ENCODE data around the gene PDGFD. TPM values are rescaled to one million over a fixed set of nuclear protein-coding genes. Genes with fewer than 3 reads are reported as not detected.

Gene PDGFD
- 8.3 TPM for total RNA-seq

GRCh38 chr11:104164028-104164520 is at the start of gene PDGFD:
PDGFD (minus strand) TSS chr11:104164147.
- peak in 2 of 3 donors; percentile 89 to 91 for DNase-seq (ENCODE audit: low read depth in 2 of 3, low spot score in 2 of 3)

GRCh38 chr11:104206936-104207335 is 43.0 kb upstream of the PDGFD start:
- no peak for DNase-seq (ENCODE audit: low read depth in 2 of 3, low spot score in 2 of 3)

- no peak for DNase-seq (ENCODE audit: low read depth in 2 of 3, low spot score in 2 of 3)
These were observed 41.9 kb upstream of the PDGFD start for GRCh38 chr11:104205838-104206237.

GRCh38 chr11:104200688-104201087 is 36.7 kb upstream of the PDGFD start:
- no peak for DNase-seq (ENCODE audit: low read depth in 2 of 3, low spot score in 2 of 3)

GRCh38 chr11:104199053-104199452 is 35.1 kb upstream of the PDGFD start:
- no peak for DNase-seq (ENCODE audit: low read depth in 2 of 3, low spot score in 2 of 3)

- DNase-seq (ENCODE audit: low read depth in 2 of 3, low spot score in 2 of 3) = no peak
These were observed 34.6 kb upstream of the PDGFD start for GRCh38 chr11:104198576-104198975.

GRCh38 chr11:104191124-104191523 is 27.2 kb upstream of the PDGFD start:
- no peak for DNase-seq (ENCODE audit: low read depth in 2 of 3, low spot score in 2 of 3)

- no peak for DNase-seq (ENCODE audit: low read depth in 2 of 3, low spot score in 2 of 3)
These were observed 19.6 kb upstream of the PDGFD start for GRCh38 chr11:104183593-104183992.

GRCh38 chr11:104175769-104176168 is 11.8 kb upstream of the PDGFD start:
- DNase-seq (ENCODE audit: low read depth in 2 of 3, low spot score in 2 of 3) = no peak

GRCh38 chr11:104169091-104169490 is 5.1 kb upstream of the PDGFD start:
- DNase-seq (ENCODE audit: low read depth in 2 of 3, low spot score in 2 of 3) = no peak

GRCh38 chr11:104165014-104165413 is 1.1 kb upstream of the PDGFD start:
- DNase-seq (ENCODE audit: low read depth in 2 of 3, low spot score in 2 of 3) = no peak

GRCh38 chr11:104163100-104164027 is 583 bp downstream of the PDGFD start:
- DNase-seq (ENCODE audit: low read depth in 2 of 3, low spot score in 2 of 3) = peak in 2 of 3 donors; percentile 21 to 23

GRCh38 chr11:104161751-104162450 is 2.0 kb downstream of the PDGFD start:
- no peak for DNase-seq (ENCODE audit: low read depth in 2 of 3, low spot score in 2 of 3)

- no peak for DNase-seq (ENCODE audit: low read depth in 2 of 3, low spot score in 2 of 3)
These were observed 4.6 kb downstream of the PDGFD start for GRCh38 chr11:104159356-104159755.

- no peak for DNase-seq (ENCODE audit: low read depth in 2 of 3, low spot score in 2 of 3)
These were observed 8.6 kb downstream of the PDGFD start for GRCh38 chr11:104155375-104155774.

- no peak for DNase-seq (ENCODE audit: low read depth in 2 of 3, low spot score in 2 of 3)
These were observed 9.7 kb downstream of the PDGFD start for GRCh38 chr11:104154296-104154695.

- DNase-seq (ENCODE audit: low read depth in 2 of 3, low spot score in 2 of 3) = peak in 1 of 3 donors; percentile 50
These were observed 10.9 kb downstream of the PDGFD start for GRCh38 chr11:104152941-104153505.

GRCh38 chr11:104151404-104152204 is 12.3 kb downstream of the PDGFD start:
- DNase-seq (ENCODE audit: low read depth in 2 of 3, low spot score in 2 of 3) = peak in 1 of 3 donors; percentile 23

- no peak for DNase-seq (ENCODE audit: low read depth in 2 of 3, low spot score in 2 of 3)
These were observed 15.2 kb downstream of the PDGFD start for GRCh38 chr11:104148706-104149105.

GRCh38 chr11:104148074-104148473 is 15.9 kb downstream of the PDGFD start:
- no peak for DNase-seq (ENCODE audit: low read depth in 2 of 3, low spot score in 2 of 3)
